GM12891 (cell line): ENCODE data around the gene RYR1.

ENCODE experiments used
- POLR2A ChIP-seq: IDR thresholded peaks from 2 replicates; pipeline ENCODE4 v1.6.1; 2011; ENCODE audit warnings: low read depth, low read length, control low read depth
- POLR2AphosphoS5 ChIP-seq: IDR thresholded peaks from 2 replicates; pipeline ENCODE4 v1.6.1; 2011; ENCODE audit warnings: low read depth, low read length, control low read depth

GRCh38 chr19:38443458-38443999 lies 10.0 kb downstream of the RYR1 start:
- no peak for TF ChIP-seq POLR2A
- TF ChIP-seq POLR2AphosphoS5, result no peak
